OCI-LY3 (cell line): ENCODE measurements around the gene TMEM255A.

Experiments
- H2AFZ ChIP-seq: fragments of 200-600, 300-600 bp; shearing (Covaris generic); 2 replicates; pipeline ENCODE4 v1.6.0; 2014; ENCODE audit warnings: antibody characterized with exemption, low read depth, low read length
- H3K27ac ChIP-seq: fragments of 200-600, 300-600 bp; sonication (generic); 2 replicates; pipeline ENCODE4 v1.5.1; 2014; ENCODE audit warnings: mild to moderate bottlenecking, low read length, moderate library complexity, mixed read lengths
- H3K27me3 ChIP-seq: fragments of 200-600, 300-600 bp; sonication (generic); 2 replicates; pipeline ENCODE4 v1.6.1; 2014; ENCODE audit warnings: low read depth, low read length, mixed read lengths
- H3K36me3 ChIP-seq: fragments of 200-600, 300-600 bp; sonication (generic); replicated peaks from 2 replicates; pipeline ENCODE3; 2014; ENCODE audit warnings: low read depth, low read length, mixed read lengths
- H3K4me1 ChIP-seq: fragments of 300-600, 200-600 bp; sonication (generic); 2 replicates; pipeline ENCODE4 v1.6.1; 2014; ENCODE audit warnings: low read length, mixed read lengths
- H3K4me2 ChIP-seq: fragments of 200-600, 300-600 bp; sonication (generic); 2 replicates; pipeline ENCODE4 v1.6.1; 2014; ENCODE audit warnings: low read length, mixed read lengths
- H3K4me3 ChIP-seq: fragments of 300-600, 200-600 bp; sonication (generic); 2 replicates; pipeline ENCODE4 v1.5.1; 2014; ENCODE audit warnings: antibody characterized with exemption, mild to moderate bottlenecking, low read length, moderate library complexity
- H3K79me2 ChIP-seq: fragments of 300-600, 200-600 bp; shearing (Covaris generic); 2 replicates; pipeline ENCODE4 v1.6.1; 2014; ENCODE audit warnings: mild to moderate bottlenecking, low read length, mixed read lengths
- H3K9ac ChIP-seq: fragments of 300-600, 200-600 bp; shearing (Covaris generic); 2 replicates; pipeline ENCODE4 v1.6.0; 2014; ENCODE audit warnings: mild to moderate bottlenecking, low read length, moderate library complexity
- H3K9me3 ChIP-seq: fragments of 200-600, 300-600 bp; shearing (Covaris generic); 2 replicates; pipeline ENCODE4 v1.6.1; 2014; ENCODE audit warnings: low read length, mixed read lengths; ENCODE audit not compliant: insufficient read depth
- H4K20me1 ChIP-seq: fragments of 200-600, 300-600 bp; sonication (generic); 2 replicates; pipeline ENCODE4 v1.6.1; 2016; ENCODE audit warnings: low read length, mixed read lengths; ENCODE audit not compliant: insufficient read depth
- CTCF ChIP-seq: fragments of 200-600, 300-600 bp; sonication (generic); IDR thresholded peaks from 2 replicates; pipeline ENCODE4 v1.5.1; 2014; ENCODE audit warnings: antibody characterized with exemption, low read length, low read depth
- EZH2phosphoT487 ChIP-seq: fragments of 200-600 bp; shearing (Covaris generic); IDR thresholded peaks from 2 replicates; pipeline ENCODE4 v1.6.1; 2018; ENCODE audit warnings: antibody characterized with exemption, mixed run types, low read depth

TMEM255A gene

GRCh38 chrX:120244735-120245498 is 66.3 kb downstream of the TMEM255A start:
- TF ChIP-seq EZH2phosphoT487 (no peak), CTCF (no peak)
- H3K9me3 ChIP-seq: no peaks in the 10 kb centered on the region
- H3K79me2 ChIP-seq: peaks cover 6% of the 10 kb centered on the region; the same call in 1 of the 2 replicates
- H3K4me2 ChIP-seq: peak overlapping the region; percentile 91
- peak overlapping the region; percentile 91 for H2AFZ ChIP-seq
- H3K4me1 ChIP-seq: peaks cover 16% of the 10 kb centered on the region
- H3K27ac ChIP-seq: no peak overlapping the region
- peak overlapping the region; percentile 94 for H3K4me3 ChIP-seq
- no peaks in the 10 kb centered on the region for H3K27me3 ChIP-seq
- no peaks in the 10 kb centered on the region for H3K36me3 ChIP-seq
- peak overlapping the region; percentile 68 for H3K9ac ChIP-seq
- no peaks in the 10 kb centered on the region for H4K20me1 ChIP-seq

GRCh38 chrX:120244395-120244734 is 66.9 kb downstream of the TMEM255A start:
- no peak overlapping the region for H3K27ac ChIP-seq
- H4K20me1 ChIP-seq: no peaks in the 10 kb centered on the region

GRCh38 chrX:120242813-120243212 is 68.4 kb downstream of the TMEM255A start:
- TF ChIP-seq CTCF: no peak
- TF ChIP-seq EZH2phosphoT487: no peak
- Histone ChIP-seq H3K79me2 (peaks cover 6% of the 10 kb centered on the region; the same call in 1 of the 2 replicates), H3K4me1 (peaks cover 17% of the 10 kb centered on the region), H3K9ac (no peak overlapping the region), H3K4me3 (no peak overlapping the region), H3K27me3 (no peaks in the 10 kb centered on the region), H4K20me1 (no peaks in the 10 kb centered on the region), H3K4me2 (no peak overlapping the region), H3K36me3 (no peaks in the 10 kb centered on the region), H2AFZ (no peak overlapping the region), H3K27ac (no peak overlapping the region), H3K9me3 (no peaks in the 10 kb centered on the region)

More at GRCh38 chrX:120244395-120244734, 66.9 kb downstream of the TMEM255A start:
- H3K9ac ChIP-seq: peak overlapping the region; percentile 68
- H3K79me2 ChIP-seq: peaks cover 6% of the 10 kb centered on the region; the same call in 1 of the 2 replicates
- peak overlapping the region; percentile 91 for H2AFZ ChIP-seq
- no peaks in the 10 kb centered on the region for H3K9me3 ChIP-seq
- H3K27me3 ChIP-seq: no peaks in the 10 kb centered on the region
- H3K4me1 ChIP-seq: peaks cover 15% of the 10 kb centered on the region
- peak overlapping the region; percentile 94 for H3K4me3 ChIP-seq
- TF ChIP-seq EZH2phosphoT487: no peak
- no peak for TF ChIP-seq CTCF
- H3K4me2 ChIP-seq: peak overlapping the region; percentile 91
- no peaks in the 10 kb centered on the region for H3K36me3 ChIP-seq

- H4K20me1 ChIP-seq: no peaks in the 10 kb centered on the region
- H2AFZ ChIP-seq: no peak overlapping the region
- no peak overlapping the region for H3K4me2 ChIP-seq
- no peak overlapping the region for H3K4me3 ChIP-seq
- H3K4me1 ChIP-seq: peaks cover 24% of the 10 kb centered on the region
- no peak overlapping the region for H3K9ac ChIP-seq
- H3K27ac ChIP-seq: no peak overlapping the region
- no peaks in the 10 kb centered on the region for H3K27me3 ChIP-seq
- H3K79me2 ChIP-seq: 0 out of 2 replicates have a peak, but pooled peaks cover under 1% of the 10 kb centered on the region
- TF ChIP-seq CTCF: no peak
- TF ChIP-seq EZH2phosphoT487: no peak
- H3K36me3 ChIP-seq: no peaks in the 10 kb centered on the region
- no peaks in the 10 kb centered on the region for H3K9me3 ChIP-seq
Measured at GRCh38 chrX:120238933-120239332, 72.3 kb downstream of the TMEM255A start.
